ENCODE results near the gene TYW5.
A peak's percentile ranks its signal among the peaks of the same experiment; 100 is the strongest.
"Not testable (repeated sequence)": the region's sequence is repeated elsewhere in the genome, so short reads cannot be mapped to it uniquely, and the experiment has no call there.

Gene TYW5

GRCh38 chr2:199912553-199913114 lies 42.7 kb downstream of the TYW5 start:
- DNase-seq = not testable (repeated sequence)

DNA sequence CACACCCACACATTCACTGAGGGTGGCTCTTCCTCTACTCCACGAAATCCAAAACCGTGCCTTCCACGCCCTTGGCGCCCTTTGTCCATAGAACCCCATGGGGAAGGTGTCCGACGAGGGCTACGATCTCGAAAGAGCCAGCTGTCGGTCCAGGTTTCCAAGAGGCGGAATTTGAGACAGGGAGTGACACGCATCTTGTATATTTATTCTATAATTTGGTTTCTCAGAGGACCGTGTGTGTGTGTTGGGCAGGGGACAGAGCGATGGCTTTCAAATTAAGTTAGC lies 43.5 kb downstream of the TYW5 start:
- DNase-seq = no peak

- DNase-seq = peak; percentile 98
These were observed 44.0 kb downstream of the TYW5 start, which contains the start of gene C2orf69 for GRCh38 chr2:199911052-199911876. Gene C2orf69 (plus strand): TSS chr2:199911293. CDS start chr2:199911439, 146 bp downstream.

GRCh38 chr2:199910338-199911051 lies 44.8 kb downstream of the TYW5 start:
- no peak for DNase-seq

GRCh38 chr2:199907008-199907714 lies 48.1 kb downstream of the TYW5 start:
- peak; percentile 59 for DNase-seq

DNA sequence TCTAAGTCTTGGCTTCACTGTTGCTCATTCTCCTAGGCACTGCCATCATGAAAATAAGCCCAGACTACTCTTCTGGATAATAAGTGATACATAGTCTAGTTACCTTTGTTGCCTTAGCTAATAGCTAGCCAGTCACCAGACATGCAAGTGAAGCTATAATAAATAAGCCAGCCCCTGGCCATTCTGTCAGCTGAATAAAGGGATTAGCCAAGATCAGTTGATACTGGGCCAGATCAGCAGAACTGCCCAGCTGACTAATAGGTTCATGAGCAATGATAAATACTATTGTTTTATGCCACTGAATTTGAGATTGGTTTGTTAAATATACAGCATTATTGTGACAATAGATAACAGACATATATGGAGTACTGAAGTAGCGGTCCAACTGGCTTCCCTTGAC lies 52.2 kb downstream of the TYW5 start:
- no peak for DNase-seq

DNA sequence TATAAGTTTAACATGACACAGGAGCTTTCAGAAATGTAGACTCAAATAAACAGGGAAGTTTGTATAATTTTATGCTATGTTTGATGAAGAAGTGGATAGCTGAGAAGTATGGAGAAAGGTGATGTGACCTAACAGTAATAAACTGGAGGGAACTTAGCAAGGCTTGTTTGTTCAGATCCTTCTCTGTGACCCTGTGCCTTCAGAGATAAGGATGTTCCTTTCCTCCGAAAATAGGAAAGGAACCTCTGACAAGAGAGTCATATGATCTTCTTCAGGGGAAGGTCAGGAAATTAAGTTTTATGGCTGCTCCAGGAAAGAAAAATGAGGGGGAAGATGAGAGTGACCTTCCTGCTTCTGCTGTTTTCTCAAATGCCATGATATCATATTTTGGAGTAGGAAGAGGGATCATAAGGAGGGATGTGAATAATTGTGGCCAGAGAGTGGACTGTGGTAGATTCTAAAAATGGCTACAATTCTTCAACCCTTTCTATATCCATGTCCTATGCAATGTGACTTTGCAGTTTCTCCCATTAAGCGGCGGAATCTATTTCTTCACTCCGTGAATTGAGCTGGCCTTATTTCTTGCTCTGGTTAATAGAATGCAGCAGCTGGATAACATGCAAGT lies 52.7 kb downstream of the TYW5 start:
- DNase-seq = no peak

GRCh38 chr2:199901942-199902341 lies 53.3 kb downstream of the TYW5 start:
- no peak for DNase-seq

- no peak for DNase-seq
These were observed 58.7 kb downstream of the TYW5 start for GRCh38 chr2:199896617-199897016.

GRCh38 chr2:199895406-199895805 lies 59.9 kb downstream of the TYW5 start:
- no peak for DNase-seq

- no peak for DNase-seq
These were observed 71.6 kb downstream of the TYW5 start for GRCh38 chr2:199883474-199884212.

GRCh38 chr2:199882667-199883066 lies 72.6 kb downstream of the TYW5 start:
- DNase-seq = no peak
